Type B pancreatic cell (in vitro differentiated cells): ENCODE results near the gene PANX1. TPM values are rescaled to one million over a fixed set of nuclear protein-coding genes. Genes with fewer than 3 reads are reported as not detected.
A peak's percentile ranks its signal among the peaks of the same experiment; 100 is the strongest.

ENCODE experiments used
- DNase-seq: peaks from one replicate; pipeline ENCODE4 v3.0.0; 2021; ENCODE audit warnings: mixed read lengths; ENCODE audit not compliant: unreplicated experiment; ENCODE audit errors: extremely low spot score
- H3K27ac Mint-ChIP-seq: 2 replicates; pipeline ENCODE4 v1.8.0; 2021; ENCODE audit warnings: mild to moderate bottlenecking, mixed read lengths
- H3K27me3 Mint-ChIP-seq: 2 replicates; pipeline ENCODE4 v1.8.0; 2021; ENCODE audit warnings: mixed read lengths
- H3K36me3 Mint-ChIP-seq: 2 replicates; pipeline ENCODE4 v1.8.0; 2021; ENCODE audit warnings: mixed read lengths
- H3K4me1 Mint-ChIP-seq: one replicate; pipeline ENCODE4 v1.8.0; 2021; ENCODE audit warnings: mixed read lengths; ENCODE audit not compliant: unreplicated experiment
- H3K4me3 Mint-ChIP-seq: 2 replicates; pipeline ENCODE4 v1.8.0; 2021; ENCODE audit warnings: mild to moderate bottlenecking, mixed read lengths
- H3K9me3 Mint-ChIP-seq: 2 replicates; pipeline ENCODE4 v1.8.0; 2021; ENCODE audit warnings: mixed read lengths
- CTCF ChIP-seq: fragments of 200-600 bp; sonication (generic); conservative IDR thresholded peaks from 2 replicates; pipeline ENCODE4 v1.5.0; 2021; ENCODE audit warnings: antibody characterized with exemption, mild to moderate bottlenecking
- total RNA-seq: library from RNA; stranded (reverse); gene quantifications from 2 replicates; pipeline ENCODE4 v1.2.1, GENCODE V29; 2021; ENCODE audit warnings: low replicate concordance

PANX1 gene
- total RNA-seq, 1 donor from 2014 or later = 26.1 TPM

- no peaks in the 10 kb centered on the region for H3K9me3 Mint-ChIP-seq
- peaks cover 3% of the 10 kb centered on the region for H3K4me1 Mint-ChIP-seq
- no peaks in the 10 kb centered on the region for H3K27me3 Mint-ChIP-seq
- DNase-seq = no peak
- no peak for TF ChIP-seq CTCF
- H3K36me3 Mint-ChIP-seq = peaks cover 41% of the 10 kb centered on the region
- H3K4me3 Mint-ChIP-seq = no peak overlapping the region
- H3K27ac Mint-ChIP-seq = no peak overlapping the region
Observed at GRCh38 chr11:94178331-94178730, 49.7 kb downstream of the PANX1 start.

- Mint-ChIP-seq H3K27me3 (no peaks in the 10 kb centered on the region), H3K9me3 (no peaks in the 10 kb centered on the region), H3K27ac (no peak overlapping the region), H3K36me3 (peaks cover 39% of the 10 kb centered on the region), H3K4me3 (no peak overlapping the region), H3K4me1 (peaks cover 7% of the 10 kb centered on the region)
- no peak for DNase-seq
- TF ChIP-seq CTCF = no peak
Observed at GRCh38 chr11:94179696-94180095, 51.1 kb downstream of the PANX1 start.

GRCh38 chr11:94181526-94181925 is 52.9 kb downstream of the PANX1 start:
- Mint-ChIP-seq H3K27ac (no peak overlapping the region), H3K4me3 (no peak overlapping the region), H3K36me3 (peaks cover 36% of the 10 kb centered on the region), H3K27me3 (no peaks in the 10 kb centered on the region), H3K4me1 (peaks cover 7% of the 10 kb centered on the region), H3K9me3 (peaks cover 2% of the 10 kb centered on the region)
- no peak for TF ChIP-seq CTCF
- no peak for DNase-seq

GRCh38 chr11:94181943-94182342 is 53.3 kb downstream of the PANX1 start:
- Mint-ChIP-seq H3K27ac (no peak overlapping the region), H3K9me3 (peaks cover 5% of the 10 kb centered on the region), H3K4me3 (no peak overlapping the region), H3K36me3 (peaks cover 37% of the 10 kb centered on the region), H3K4me1 (peaks cover 7% of the 10 kb centered on the region), H3K27me3 (no peaks in the 10 kb centered on the region)
- DNase-seq = no peak
- TF ChIP-seq CTCF = no peak

GRCh38 chr11:94183251-94183885 is 54.7 kb downstream of the PANX1 start:
- Mint-ChIP-seq H3K4me3 (peak overlapping the region; percentile 57), H3K36me3 (peaks cover 28% of the 10 kb centered on the region), H3K9me3 (peaks cover 5% of the 10 kb centered on the region), H3K4me1 (peaks cover 7% of the 10 kb centered on the region), H3K27ac (peak overlapping the region; percentile 72), H3K27me3 (no peaks in the 10 kb centered on the region)
- no peak for TF ChIP-seq CTCF
- DNase-seq = no peak
